RWPE2 (cell line): ENCODE measurements around the gene LMX1B.

Experiments
- ATAC-seq: fragments of 200-7000 bp; cut with Tn5 transposase; 3 replicates; pipeline ENCODE4 v1.9.1; 2021; ENCODE audit warnings: low read depth
- DNase-seq: peaks from one replicate; pipeline ENCODE4 v3.0.0-alpha.2; 2020; ENCODE audit warnings: low spot score
- H3K27ac ChIP-seq: fragments of 450-650 bp; 2 replicates; pipeline ENCODE4 v1.5.1; 2017; ENCODE audit warnings: mild to moderate bottlenecking; ENCODE audit not compliant: poor library complexity, severe bottlenecking
- H3K27me3 ChIP-seq: fragments of 250-450 bp; sonication (Bioruptor Pico); 2 replicates; pipeline ENCODE4 v1.5.1; 2021; ENCODE audit warnings: mild to moderate bottlenecking, moderate library complexity; ENCODE audit not compliant: insufficient read depth, poor library complexity, severe bottlenecking
- H3K36me3 ChIP-seq: fragments of 250-450 bp; sonication (Bioruptor Pico); 2 replicates; pipeline ENCODE4 v1.5.1; 2020; ENCODE audit warnings: low read depth, mild to moderate bottlenecking, moderate library complexity
- H3K4me1 ChIP-seq: fragments of 250-450 bp; sonication (Bioruptor Pico); 2 replicates; pipeline ENCODE4 v1.5.1; 2021; ENCODE audit warnings: mild to moderate bottlenecking, moderate library complexity; ENCODE audit not compliant: insufficient read depth, poor library complexity, severe bottlenecking
- H3K4me3 ChIP-seq: fragments of 250-450 bp; sonication (Bioruptor Pico); 2 replicates; pipeline ENCODE4 v1.5.1; 2021; ENCODE audit warnings: mild to moderate bottlenecking, moderate library complexity; ENCODE audit not compliant: severe bottlenecking
- H3K9me3 ChIP-seq: fragments of 250-450 bp; sonication (Bioruptor Pico); 2 replicates; pipeline ENCODE4 v1.5.1; 2021; ENCODE audit warnings: mild to moderate bottlenecking, moderate library complexity; ENCODE audit not compliant: severe bottlenecking
- TF ChIP-seq, protein P1 (sequence below): fragments of 450-650 bp; IDR thresholded peaks from one replicate; pipeline ENCODE4 v1.5.1; 2017; ENCODE audit warnings: mild to moderate bottlenecking, moderate library complexity; ENCODE audit not compliant: poor library complexity, severe bottlenecking

The LMX1B gene

GRCh38 chr9:126664900-126665643 is 51.3 kb downstream of the LMX1B start:
- DNase-seq (no peak), ATAC-seq (no peak)
- no peaks in the 10 kb centered on the region for H3K36me3 ChIP-seq
- no peak overlapping the region for H3K4me3 ChIP-seq
- peaks cover 8% of the 10 kb centered on the region for H3K4me1 ChIP-seq
- H3K27ac ChIP-seq: no peak overlapping the region
- TF ChIP-seq, protein P1, sequence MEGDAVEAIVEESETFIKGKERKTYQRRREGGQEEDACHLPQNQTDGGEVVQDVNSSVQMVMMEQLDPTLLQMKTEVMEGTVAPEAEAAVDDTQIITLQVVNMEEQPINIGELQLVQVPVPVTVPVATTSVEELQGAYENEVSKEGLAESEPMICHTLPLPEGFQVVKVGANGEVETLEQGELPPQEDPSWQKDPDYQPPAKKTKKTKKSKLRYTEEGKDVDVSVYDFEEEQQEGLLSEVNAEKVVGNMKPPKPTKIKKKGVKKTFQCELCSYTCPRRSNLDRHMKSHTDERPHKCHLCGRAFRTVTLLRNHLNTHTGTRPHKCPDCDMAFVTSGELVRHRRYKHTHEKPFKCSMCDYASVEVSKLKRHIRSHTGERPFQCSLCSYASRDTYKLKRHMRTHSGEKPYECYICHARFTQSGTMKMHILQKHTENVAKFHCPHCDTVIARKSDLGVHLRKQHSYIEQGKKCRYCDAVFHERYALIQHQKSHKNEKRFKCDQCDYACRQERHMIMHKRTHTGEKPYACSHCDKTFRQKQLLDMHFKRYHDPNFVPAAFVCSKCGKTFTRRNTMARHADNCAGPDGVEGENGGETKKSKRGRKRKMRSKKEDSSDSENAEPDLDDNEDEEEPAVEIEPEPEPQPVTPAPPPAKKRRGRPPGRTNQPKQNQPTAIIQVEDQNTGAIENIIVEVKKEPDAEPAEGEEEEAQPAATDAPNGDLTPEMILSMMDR: no peak
- no peaks in the 10 kb centered on the region for H3K27me3 ChIP-seq
- H3K9me3 ChIP-seq: no peaks in the 10 kb centered on the region

DNA sequence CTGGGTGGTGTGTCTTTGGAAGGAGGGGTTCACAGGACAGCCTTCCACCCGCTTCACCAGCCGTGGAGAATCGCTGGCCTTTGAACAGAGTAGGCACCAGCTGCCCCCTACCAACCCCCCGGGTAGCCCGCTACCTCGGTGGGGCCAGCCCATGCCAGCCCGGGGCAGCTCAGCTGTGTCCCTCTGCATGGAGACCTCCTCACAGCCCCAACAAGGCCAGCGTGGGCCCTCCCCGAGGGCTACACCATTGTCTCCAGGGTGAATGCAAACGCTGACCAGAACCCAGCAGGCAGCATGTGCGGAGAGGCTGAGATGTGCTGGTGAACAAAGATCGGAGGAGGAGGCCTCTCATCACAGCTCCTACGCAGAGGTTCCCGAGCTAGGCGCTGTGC is 51.9 kb downstream of the LMX1B start:
- Histone ChIP-seq H3K4me1 (peaks cover 8% of the 10 kb centered on the region), H3K27me3 (no peaks in the 10 kb centered on the region), H3K36me3 (no peaks in the 10 kb centered on the region), H3K4me3 (no peak overlapping the region), H3K9me3 (no peaks in the 10 kb centered on the region), H3K27ac (no peak overlapping the region)
- DNase-seq (no peak), ATAC-seq (no peak)
- TF ChIP-seq, protein P1: no peak

- Histone ChIP-seq H3K9me3 (no peaks in the 10 kb centered on the region), H3K36me3 (no peaks in the 10 kb centered on the region), H3K27ac (no peak overlapping the region), H3K4me1 (peaks cover 8% of the 10 kb centered on the region), H3K27me3 (no peaks in the 10 kb centered on the region), H3K4me3 (no peak overlapping the region)
- TF ChIP-seq, protein P1: no peak
- no peak for DNase-seq
- ATAC-seq: no peak
These were observed 52.6 kb downstream of the LMX1B start for GRCh38 chr9:126666155-126666803.

- DNase-seq (no peak), ATAC-seq (no peak)
- Histone ChIP-seq H3K27me3 (no peaks in the 10 kb centered on the region), H3K27ac (no peak overlapping the region), H3K9me3 (no peaks in the 10 kb centered on the region), H3K4me1 (peaks cover 1% of the 10 kb centered on the region), H3K36me3 (no peaks in the 10 kb centered on the region), H3K4me3 (no peak overlapping the region)
- TF ChIP-seq, protein P1: no peak
These were observed 53.7 kb downstream of the LMX1B start for GRCh38 chr9:126667190-126668055.
